HG03432 (cell line): ENCODE data around the gene DECR2.
"Not testable (repeated sequence)": the region's sequence is repeated elsewhere in the genome, so short reads cannot be mapped to it uniquely, and the experiment has no call there.

Source experiments
- ATAC-seq: cut with Tn5 transposase; IDR thresholded peaks from one replicate; pipeline ENCODE4 v1.9.1; 2021; ENCODE audit warnings: mild to moderate bottlenecking, moderate library complexity; ENCODE audit not compliant: unreplicated experiment

DECR2 gene

GRCh38 chr16:398561-399339, 2.9 kb upstream of the DECR2 start:
- ATAC-seq: no peak

- ATAC-seq: no peak
Observed at GRCh38 chr16:399340-400019, 2.2 kb upstream of the DECR2 start.

- no peak for ATAC-seq
Observed at GRCh38 chr16:400061-400591, 1.6 kb upstream of the DECR2 start.

GRCh38 chr16:404971-405486, 3.3 kb downstream of the DECR2 start:
- no peak for ATAC-seq

GRCh38 chr16:405548-406506, 4.1 kb downstream of the DECR2 start:
- no peak for ATAC-seq

GRCh38 chr16:407253-407652, 5.6 kb downstream of the DECR2 start:
- no peak for ATAC-seq

GRCh38 chr16:410516-411178, 9.0 kb downstream of the DECR2 start:
- no peak for ATAC-seq

GRCh38 chr16:411576-412265, 10.0 kb downstream of the DECR2 start:
- ATAC-seq: no peak

GRCh38 chr16:414395-415169, 12.9 kb downstream of the DECR2 start:
- ATAC-seq: no peak

GRCh38 chr16:415170-415498, 13.4 kb downstream of the DECR2 start:
- ATAC-seq: not testable (repeated sequence)

GRCh38 chr16:422179-422578, 20.5 kb downstream of the DECR2 start:
- ATAC-seq: not testable (repeated sequence)

GRCh38 chr16:424033-424622, 22.4 kb downstream of the DECR2 start:
- ATAC-seq: no peak

- ATAC-seq: no peak
Observed at GRCh38 chr16:424623-425081, 23.0 kb downstream of the DECR2 start.

GRCh38 chr16:425082-425718, 23.5 kb downstream of the DECR2 start, which contains the start of gene RAB11FIP3:
Gene RAB11FIP3, plus strand, starts transcription at chr16:425649. Its CDS starts 358 bp downstream, at chr16:426007.
- ATAC-seq: peak; percentile 87

- peak; percentile 37 for ATAC-seq
Observed at GRCh38 chr16:425740-426114, 24.0 kb downstream of the DECR2 start.

- peak; percentile 13 for ATAC-seq
Observed at GRCh38 chr16:426115-426905, 24.6 kb downstream of the DECR2 start.

GRCh38 chr16:426906-427249, 25.2 kb downstream of the DECR2 start:
- ATAC-seq: no peak
